ENCODE data around the gene HOXA6.

The HOXA6 gene

GRCh38 chr7:27095897-27096767, 51.4 kb downstream of the HOXA6 start, which contains the start of gene HOXA1:
TSS of gene HOXA1 (minus strand) at chr7:27096000. CDS start at chr7:27095912, 88 bp downstream.
- peak; percentile 61 to 93 for DNase-seq
